CD14-positive monocyte (primary cell): ENCODE measurements around the gene MARS1. TPM values are rescaled to one million over a fixed set of nuclear protein-coding genes. Genes with fewer than 3 reads are reported as not detected.

Experiments used
- DNase-seq, 3 donors: peaks; one replicate each; pipeline ENCODE4 v3.0.0-alpha.2; 2011 to 2022
- H2AFZ ChIP-seq: 2 replicates; pipeline ENCODE4 v1.6.0; 2012; ENCODE audit warnings: mild to moderate bottlenecking, low read depth, low read length, inconsistent platforms; ENCODE audit not compliant: insufficient read depth, poor library complexity, severe bottlenecking
- H3K27ac ChIP-seq, 2 donors: 1 replicate in 1 of 2; 2 replicates in 1 of 2; pipeline ENCODE4 v1.5.1; 2012 to 2013; ENCODE audit warnings: low read length in 2 of 2, control low read depth in 1 of 2, inconsistent platforms in 1 of 2, low read depth in 1 of 2, mild to moderate bottlenecking in 1 of 2
- H3K27me3 ChIP-seq, 2 donors: one replicate each; pipeline versions ENCODE4 v1.6.0 to v1.6.1; 2011 to 2013; ENCODE audit warnings: low read length in 2 of 2; ENCODE audit not compliant: control insufficient read depth in 2 of 2, insufficient read depth in 2 of 2
- H3K36me3 ChIP-seq, 2 donors: replicated peaks in 1 of 2; 1 replicate in 1 of 2; 2 replicates in 1 of 2; pipeline versions ENCODE4 v1.5.1 to v1.6.1; 2012 to 2013; ENCODE audit warnings: low read length in 2 of 2, control low read depth in 1 of 2, inconsistent platforms in 1 of 2, mild to moderate bottlenecking in 1 of 2; ENCODE audit not compliant: insufficient read depth in 2 of 2, control insufficient read depth in 1 of 2
- H3K4me1 ChIP-seq, 2 donors: 1 replicate in 1 of 2; 2 replicates in 1 of 2; pipeline versions ENCODE4 v1.5.1 to v1.6.1; 2012 to 2013; ENCODE audit warnings: low read length in 2 of 2, control low read depth in 1 of 2, inconsistent platforms in 1 of 2, mild to moderate bottlenecking in 1 of 2, moderate library complexity in 1 of 2; ENCODE audit not compliant: insufficient read depth in 2 of 2, control insufficient read depth in 1 of 2
- H3K4me2 ChIP-seq: replicated peaks from 2 replicates; pipeline ENCODE3; 2012; ENCODE audit warnings: low read length, moderate library complexity, mild to moderate bottlenecking; ENCODE audit not compliant: poor library complexity, severe bottlenecking; ENCODE audit errors: extremely low read depth
- H3K4me3 ChIP-seq, 3 experiments: fragments of 200-600 bp in 1 of 3; sonication (generic) in 1 of 3; replicated peaks in 1 of 3; 1 replicate in 2 of 3; 2 replicates in 1 of 3; pipeline ENCODE4 v1.5.1; 2011 to 2013; ENCODE audit warnings: low read length in 3 of 3, mild to moderate bottlenecking in 3 of 3, control low read depth in 2 of 3, low read depth in 2 of 3, inconsistent platforms in 1 of 3, moderate library complexity in 1 of 3
- H3K79me2 ChIP-seq: 2 replicates; pipeline ENCODE4 v1.6.0; 2012; ENCODE audit warnings: mild to moderate bottlenecking, control low read depth, inconsistent platforms, low read length, moderate library complexity; ENCODE audit not compliant: insufficient read depth
- H3K9ac ChIP-seq: 2 replicates; pipeline ENCODE4 v1.6.0; 2017; ENCODE audit warnings: low read length, mild to moderate bottlenecking; ENCODE audit not compliant: insufficient read depth, poor library complexity, severe bottlenecking
- H3K9me3 ChIP-seq, 2 donors: replicated peaks in 1 of 2; 1 replicate in 1 of 2; 2 replicates in 1 of 2; pipeline versions ENCODE4 v1.5.1 to v1.6.1; 2012 to 2013; ENCODE audit warnings: low read length in 2 of 2, control low read depth in 1 of 2; ENCODE audit not compliant: control insufficient read depth in 1 of 2, insufficient read depth in 1 of 2
- H4K20me1 ChIP-seq: 2 replicates; pipeline ENCODE4 v1.6.0; 2012; ENCODE audit warnings: mild to moderate bottlenecking, low read length, control low read depth, moderate library complexity; ENCODE audit not compliant: insufficient read depth
- H3K27ac Mint-ChIP-seq, 7 donors: one replicate each; pipeline ENCODE4 v1.8.0; 2020; ENCODE audit warnings: mild to moderate bottlenecking in 7 of 7, mixed read lengths in 7 of 7, moderate library complexity in 6 of 7, inconsistent platforms in 2 of 7
- H3K27me3 Mint-ChIP-seq, 3 donors: one replicate each; pipeline ENCODE4 v1.8.0; 2021 to 2022; ENCODE audit warnings: low read depth in 3 of 3, mild to moderate bottlenecking in 3 of 3, mixed read lengths in 3 of 3, moderate library complexity in 3 of 3, inconsistent platforms in 1 of 3
- H3K36me3 Mint-ChIP-seq, 2 donors: one replicate each; pipeline ENCODE4 v1.8.0; 2020; ENCODE audit warnings: mixed read lengths in 2 of 2, inconsistent platforms in 1 of 2, mild to moderate bottlenecking in 1 of 2
- H3K4me1 Mint-ChIP-seq: one replicate; pipeline ENCODE4 v1.8.0; 2020; ENCODE audit warnings: mild to moderate bottlenecking, mixed read lengths
- H3K4me3 Mint-ChIP-seq, 2 donors: one replicate each; pipeline ENCODE4 v1.8.0; 2020; ENCODE audit warnings: mild to moderate bottlenecking in 2 of 2, mixed read lengths in 2 of 2, moderate library complexity in 1 of 2
- H3K9me3 Mint-ChIP-seq, 7 donors: one replicate each; pipeline ENCODE4 v1.8.0; 2020 to 2022; ENCODE audit warnings: mixed read lengths in 7 of 7, mild to moderate bottlenecking in 6 of 7, moderate library complexity in 6 of 7, inconsistent platforms in 2 of 7
- WGBS: methylation state at CpG from one replicate; pipeline ENCODE4 v1.1.5; 2013; ENCODE audit warnings: missing lambda C conversion rate; ENCODE audit not compliant: insufficient coverage; 5-methylcytosine and 5-hydroxymethylcytosine counted together
- intact Hi-C, 2 donors: fragments of 100-400 bp; cut with micrococcal nuclease; formaldehyde crosslinking; loops; one replicate each; pipeline versions ENCODE4 v1.15.0 to v1.15.1; 2023
- polyA plus RNA-seq, 3 donors: library from polyadenylated mRNA; depleted of rRNA in 1 of 3; unstranded in 2 of 3; stranded (reverse) in 1 of 3; fragments of 300-500 nt in 2 of 3; fragments of >200 nt in 1 of 3; fragmentation: Illumina TruSeq in 2 of 3; gene quantifications; 1 replicate in 2 of 3; 2 replicates in 1 of 3; pipeline ENCODE4 v1.2.3, GENCODE V29; 2012 to 2021
- TF ChIP-seq, protein P1 (sequence below): fragments of 200-600 bp; IDR thresholded peaks from one replicate; pipeline ENCODE4 v1.8.0; 2022; ENCODE audit warnings: antibody characterized with exemption, mild to moderate bottlenecking

Gene MARS1
- polyA plus RNA-seq, 3 donors = 63.5 to 164 (median 79.8) TPM

DNA sequence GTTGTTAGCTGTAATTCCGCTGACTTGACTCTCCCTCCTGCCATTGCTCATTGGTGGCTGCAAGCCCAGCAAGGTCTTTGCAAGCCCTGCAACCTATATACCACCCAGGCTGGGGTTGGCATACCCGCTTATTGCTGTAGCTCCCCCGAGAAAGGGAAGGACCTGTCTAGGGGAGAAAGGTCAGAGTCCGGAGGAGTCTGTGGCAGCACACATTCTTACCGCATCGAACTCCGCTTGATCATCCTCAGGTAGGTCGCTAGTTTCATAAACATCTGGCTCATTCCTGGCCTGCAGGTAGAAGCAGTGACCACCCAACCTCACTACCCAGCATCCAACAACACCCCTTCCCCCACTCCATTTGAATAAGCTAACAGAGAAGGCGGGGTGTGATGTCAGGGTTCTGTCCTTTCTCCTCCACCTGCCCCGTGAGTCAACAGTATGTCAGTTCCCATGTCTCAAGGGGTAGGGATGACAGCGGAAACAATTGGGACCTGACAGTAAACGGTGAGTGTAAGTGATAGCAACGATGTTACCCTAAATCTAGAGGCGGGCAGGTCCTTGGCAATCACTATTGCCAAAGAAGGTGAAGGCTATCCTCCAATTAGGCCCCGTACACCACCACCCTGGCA is 58.1 kb downstream of the MARS1 start:
- H3K9me3 ChIP-seq = no peaks in the 10 kb centered on the region
- H3K27ac Mint-ChIP-seq = peak overlapping the region in 6 of 7 donors; percentile 66 to 96 (median 90)
- H3K79me2 ChIP-seq = peaks cover 27% of the 10 kb centered on the region
- DNase-seq = no peak
- H3K27ac ChIP-seq = peak overlapping the region in 1 of 2 donors; percentile 82
- H3K4me2 ChIP-seq = peak overlapping the region; percentile 94
- H2AFZ ChIP-seq = peak overlapping the region; percentile 98
- WGBS = 93% methylated on average over 7 of the region's 15 CpGs
- peak overlapping the region; percentile 93 for H3K9ac ChIP-seq
- H3K27me3 Mint-ChIP-seq = peaks cover 24 to 27% (median 26%) of the 10 kb centered on the region in 3 donors
- peaks cover 24 to 27% of the 10 kb centered on the region in 2 donors for H3K27me3 ChIP-seq
- H3K9me3 Mint-ChIP-seq = peaks cover 0 to 10% (median 2%) of the 10 kb centered on the region in 7 donors
- H3K4me1 Mint-ChIP-seq = peaks cover 50% of the 10 kb centered on the region
- H3K4me3 Mint-ChIP-seq = peak overlapping the region; percentile 99 to 100
- H3K4me1 ChIP-seq = peaks cover 18 to 42% of the 10 kb centered on the region in 2 donors
- peak overlapping the region; percentile 73 to 96 (median 94) for H3K4me3 ChIP-seq
- H3K36me3 ChIP-seq = peaks cover 7 to 28% of the 10 kb centered on the region in 2 donors
- TF ChIP-seq, protein P1, sequence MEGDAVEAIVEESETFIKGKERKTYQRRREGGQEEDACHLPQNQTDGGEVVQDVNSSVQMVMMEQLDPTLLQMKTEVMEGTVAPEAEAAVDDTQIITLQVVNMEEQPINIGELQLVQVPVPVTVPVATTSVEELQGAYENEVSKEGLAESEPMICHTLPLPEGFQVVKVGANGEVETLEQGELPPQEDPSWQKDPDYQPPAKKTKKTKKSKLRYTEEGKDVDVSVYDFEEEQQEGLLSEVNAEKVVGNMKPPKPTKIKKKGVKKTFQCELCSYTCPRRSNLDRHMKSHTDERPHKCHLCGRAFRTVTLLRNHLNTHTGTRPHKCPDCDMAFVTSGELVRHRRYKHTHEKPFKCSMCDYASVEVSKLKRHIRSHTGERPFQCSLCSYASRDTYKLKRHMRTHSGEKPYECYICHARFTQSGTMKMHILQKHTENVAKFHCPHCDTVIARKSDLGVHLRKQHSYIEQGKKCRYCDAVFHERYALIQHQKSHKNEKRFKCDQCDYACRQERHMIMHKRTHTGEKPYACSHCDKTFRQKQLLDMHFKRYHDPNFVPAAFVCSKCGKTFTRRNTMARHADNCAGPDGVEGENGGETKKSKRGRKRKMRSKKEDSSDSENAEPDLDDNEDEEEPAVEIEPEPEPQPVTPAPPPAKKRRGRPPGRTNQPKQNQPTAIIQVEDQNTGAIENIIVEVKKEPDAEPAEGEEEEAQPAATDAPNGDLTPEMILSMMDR = no peak
- intact Hi-C loops = loop anchor here (5.0 to 10.0 kb wide), 3 partner anchors 69 to 209 kb away; partner anchors contain the start of genes ARHGAP9 (in 2 of the 2), CDK4 (in 1 of the 2) and MARCHF9 (in 1 of the 2)
- H3K36me3 Mint-ChIP-seq = peaks cover 30 to 31% of the 10 kb centered on the region in 2 donors
- H4K20me1 ChIP-seq = peaks cover 5% of the 10 kb centered on the region

DNA sequence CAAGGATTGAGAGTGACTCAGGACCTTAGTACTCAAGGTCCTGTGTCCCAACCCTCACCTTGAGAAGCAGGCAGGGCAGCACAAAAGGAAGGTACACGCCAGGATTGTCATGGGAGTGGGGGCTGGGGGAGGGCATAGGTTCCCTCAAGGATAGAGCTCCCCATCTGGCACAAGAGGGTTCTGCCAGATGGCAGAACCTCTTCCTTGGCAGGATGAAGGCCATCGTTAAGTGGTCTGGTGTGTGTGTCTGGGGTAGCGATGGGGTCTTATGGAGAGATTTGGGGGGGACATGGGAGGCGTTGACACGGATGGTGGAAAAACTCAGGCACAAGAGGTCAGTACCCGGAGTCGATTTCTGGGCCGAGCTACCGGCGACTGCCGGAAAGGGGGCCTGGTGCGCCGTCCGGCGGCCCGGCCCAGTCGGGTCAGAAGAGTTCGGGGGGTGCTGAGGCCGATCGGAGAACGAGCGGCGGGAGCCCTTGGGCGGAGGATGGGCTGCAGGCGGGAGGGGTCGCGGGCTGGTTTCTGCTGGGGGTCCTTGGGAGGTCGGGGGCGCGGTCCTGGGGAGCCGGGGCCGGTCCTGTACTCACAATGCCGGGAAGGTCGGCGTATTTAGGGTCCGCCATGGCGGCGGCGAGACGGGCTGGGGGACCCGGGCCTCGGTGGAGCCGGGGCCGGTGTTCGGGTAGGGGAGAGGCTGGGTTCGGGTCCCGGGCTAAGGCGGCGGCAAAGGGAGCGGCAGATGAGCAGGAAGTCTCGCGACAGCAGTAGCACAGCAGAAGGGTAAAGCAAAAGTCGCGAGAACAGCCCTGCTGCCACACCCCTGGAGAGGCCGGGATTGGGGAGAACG is 58.8 kb downstream of the MARS1 start, which contains the start of gene DCTN2:
TSS of gene DCTN2 (minus strand) at position 755 of the 850 bp plus-strand sequence. CDS start at position 626, 129 bp downstream.
- TF ChIP-seq, protein P1 = no peak
- peaks cover 2 to 21% of the 10 kb centered on the region in 2 donors for H3K36me3 ChIP-seq
- peak within 1 kb of the TSS; percentile 99 to 100 for H3K4me3 Mint-ChIP-seq
- intact Hi-C loops = loop anchor here (5.0 to 10.0 kb wide), 3 partner anchors 69 to 208 kb away; partner anchors contain the start of genes ARHGAP9 (in 2 of the 2), CDK4 (in 1 of the 2) and MARCHF9 (in 1 of the 2)
- H3K27ac Mint-ChIP-seq = peak within 1 kb of the TSS; percentile 84 to 96 (median 88)
- peaks cover 18 to 42% of the 10 kb centered on the region in 2 donors for H3K4me1 ChIP-seq
- peak within 1 kb of the TSS; percentile 94 for H3K4me2 ChIP-seq
- H3K27me3 Mint-ChIP-seq = peaks cover 31 to 35% (median 31%) of the 10 kb centered on the region in 3 donors
- peaks cover 24 to 26% of the 10 kb centered on the region in 2 donors for H3K36me3 Mint-ChIP-seq
- peaks cover 48% of the 10 kb centered on the region for H3K4me1 Mint-ChIP-seq
- peaks cover 0 to 11% (median 2%) of the 10 kb centered on the region in 7 donors for H3K9me3 Mint-ChIP-seq
- WGBS = under 1% methylated on average over 56 of the region's 56 CpGs
- no peaks in the 10 kb centered on the region for H3K9me3 ChIP-seq
- H2AFZ ChIP-seq = peak within 1 kb of the TSS; percentile 98
- peak within 1 kb of the TSS; percentile 93 for H3K9ac ChIP-seq
- H3K27ac ChIP-seq = peak within 1 kb of the TSS; percentile 23 to 82
- H3K4me3 ChIP-seq = peak within 1 kb of the TSS; percentile 73 to 96 (median 94)
- peaks cover 2% of the 10 kb centered on the region for H4K20me1 ChIP-seq
- peaks cover 27% of the 10 kb centered on the region for H3K79me2 ChIP-seq
- peaks cover 25 to 34% of the 10 kb centered on the region in 2 donors for H3K27me3 ChIP-seq
- DNase-seq = peak; percentile 93 to 97 (median 95)
